HG03196 (cell line): ENCODE data around the gene ADH4.
"Not testable (repeated sequence)": the region's sequence is repeated elsewhere in the genome, so short reads cannot be mapped to it uniquely, and the experiment has no call there.

Source experiments
- ATAC-seq: cut with Tn5 transposase; IDR thresholded peaks from one replicate; pipeline ENCODE4 v1.9.1; 2021; ENCODE audit not compliant: unreplicated experiment

Gene ADH4

DNA sequence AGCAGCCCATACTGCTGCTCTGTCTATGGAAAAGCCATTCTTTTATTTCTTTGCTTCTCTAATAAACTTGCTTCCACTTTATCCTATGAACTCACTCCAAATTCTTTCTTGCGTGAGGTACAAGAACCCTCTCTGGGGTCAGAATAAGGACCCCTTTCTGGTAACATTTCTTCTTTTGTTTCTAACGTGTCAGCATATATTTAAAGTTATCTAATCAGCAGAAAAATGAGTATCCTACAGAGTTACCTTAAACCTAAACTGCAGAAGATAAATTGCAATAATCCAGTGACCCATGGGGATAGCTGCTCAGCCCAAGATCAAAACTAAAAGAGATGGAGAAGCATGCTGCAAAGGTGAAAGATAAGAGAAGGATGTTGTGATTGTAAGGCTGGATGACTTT, 59.5 kb downstream of the ADH4 start:
- ATAC-seq, result no peak

DNA sequence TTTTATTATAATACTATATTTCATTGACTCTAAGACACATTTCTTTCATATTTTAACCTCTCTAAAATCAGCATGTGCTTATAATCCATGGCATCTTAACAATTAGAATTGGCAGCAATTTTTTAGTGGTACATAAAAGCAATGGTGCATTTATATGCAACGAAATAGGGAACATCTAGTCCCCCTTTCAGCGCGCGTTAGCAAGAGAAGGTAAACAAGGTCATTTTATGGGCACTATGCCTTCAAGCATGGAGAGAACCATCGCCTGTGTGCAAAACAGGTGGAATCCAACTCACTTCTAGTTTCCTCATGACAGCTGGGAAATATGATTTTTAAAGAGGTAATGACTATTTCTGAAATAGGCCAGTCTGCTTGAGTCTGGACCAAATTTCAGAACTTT, 61.9 kb downstream of the ADH4 start:
- no peak for ATAC-seq

DNA sequence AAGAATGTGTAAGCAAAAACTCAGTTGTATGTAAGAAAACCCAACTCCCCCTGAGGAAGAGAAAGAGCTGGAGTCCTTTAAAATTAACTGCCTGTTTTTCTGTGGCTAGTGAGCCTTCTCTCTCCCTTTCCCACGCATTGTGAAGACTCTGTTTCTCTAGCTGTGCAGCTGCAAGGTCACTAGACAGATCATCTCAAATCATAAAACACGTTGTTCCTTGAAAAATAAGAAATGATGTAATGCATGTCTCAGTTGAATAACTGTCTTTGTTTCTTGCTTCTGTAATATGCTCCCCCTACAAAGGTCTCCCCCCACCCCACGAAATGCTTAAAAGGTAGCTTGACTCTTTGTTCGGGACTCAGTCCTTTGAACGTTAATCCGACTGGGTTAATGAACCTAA, 63.2 kb downstream of the ADH4 start:
- not testable (repeated sequence) for ATAC-seq

DNA sequence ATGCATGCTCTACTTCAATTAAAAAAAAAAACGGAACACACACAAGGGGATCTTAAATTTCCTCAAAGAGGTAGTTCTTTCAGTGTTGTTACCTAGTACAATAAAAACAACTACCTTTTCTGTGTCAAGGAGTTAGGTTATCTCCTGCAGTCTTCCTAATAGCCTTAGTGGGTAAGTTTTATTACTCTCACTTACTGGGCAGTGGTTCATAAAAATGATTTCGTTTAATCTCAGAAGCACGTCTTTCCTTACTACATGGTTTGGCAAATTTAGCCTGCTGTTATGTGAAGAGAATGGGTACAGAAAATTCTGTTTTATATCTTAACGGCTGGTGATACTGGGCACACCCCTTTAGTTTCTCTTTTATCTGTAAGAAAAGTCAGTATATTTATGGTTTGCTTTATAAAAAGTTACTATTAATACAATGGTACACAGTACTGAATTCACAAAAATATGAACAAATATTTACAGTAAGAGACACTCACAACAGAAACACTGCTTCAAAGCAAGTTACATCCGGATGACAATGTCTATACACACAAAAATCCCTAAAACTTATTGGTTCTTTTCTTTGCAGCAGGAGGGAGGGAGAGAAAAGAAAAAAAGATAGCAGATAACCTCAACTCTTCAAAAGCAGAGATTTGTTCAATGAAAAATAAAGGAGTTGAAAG, 64.3 kb downstream of the ADH4 start:
- no peak for ATAC-seq

DNA sequence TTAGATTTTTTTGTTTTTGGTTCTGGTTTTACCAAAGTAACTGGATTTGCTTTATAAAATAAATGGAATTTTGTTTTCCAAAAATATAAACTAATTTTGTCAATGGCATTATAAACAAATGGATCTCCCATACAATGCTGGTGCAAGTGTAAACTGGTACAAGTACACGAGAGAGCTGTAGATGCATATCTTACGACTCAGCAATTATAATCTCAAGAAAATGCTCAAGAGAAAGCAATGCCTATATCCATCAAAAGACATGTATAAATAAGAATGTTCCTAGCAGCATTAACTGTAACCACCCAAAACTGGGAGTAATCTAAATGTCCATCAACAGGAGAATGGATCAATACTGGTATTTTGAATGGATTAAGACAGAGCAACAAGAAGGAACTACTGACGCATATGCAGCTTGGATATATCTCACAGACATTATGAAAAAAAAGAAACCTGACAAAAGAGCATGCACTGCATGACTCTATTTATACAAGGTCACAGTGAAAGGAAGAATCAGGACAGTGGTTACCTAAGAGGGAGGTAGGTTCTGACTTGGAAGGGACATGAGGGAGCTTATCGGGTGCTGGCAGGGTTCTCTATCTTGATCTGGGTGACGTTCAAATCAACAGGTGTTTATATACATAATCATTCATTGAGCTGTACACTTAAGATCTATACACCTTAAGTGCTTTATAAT, 65.0 kb downstream of the ADH4 start:
- ATAC-seq, result no peak

DNA sequence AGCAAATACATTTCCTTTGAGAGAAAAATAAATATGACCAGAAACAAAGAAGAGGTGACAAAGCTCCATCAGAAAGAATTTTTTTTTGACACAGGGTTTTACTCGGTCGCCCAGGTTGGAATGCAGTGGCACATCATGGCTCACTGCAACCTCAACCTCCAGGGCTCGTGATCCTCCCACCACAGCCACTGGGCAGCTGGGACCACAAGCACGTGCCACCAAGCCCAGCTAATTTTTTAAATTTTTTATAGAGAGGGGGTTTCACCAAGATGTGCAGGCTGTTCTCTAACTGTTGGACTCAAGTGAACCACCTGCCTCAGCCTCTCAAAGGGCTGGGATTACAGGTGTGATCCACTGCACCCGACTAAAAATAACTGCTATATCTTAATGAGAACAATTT, 65.8 kb downstream of the ADH4 start:
- no peak for ATAC-seq

DNA sequence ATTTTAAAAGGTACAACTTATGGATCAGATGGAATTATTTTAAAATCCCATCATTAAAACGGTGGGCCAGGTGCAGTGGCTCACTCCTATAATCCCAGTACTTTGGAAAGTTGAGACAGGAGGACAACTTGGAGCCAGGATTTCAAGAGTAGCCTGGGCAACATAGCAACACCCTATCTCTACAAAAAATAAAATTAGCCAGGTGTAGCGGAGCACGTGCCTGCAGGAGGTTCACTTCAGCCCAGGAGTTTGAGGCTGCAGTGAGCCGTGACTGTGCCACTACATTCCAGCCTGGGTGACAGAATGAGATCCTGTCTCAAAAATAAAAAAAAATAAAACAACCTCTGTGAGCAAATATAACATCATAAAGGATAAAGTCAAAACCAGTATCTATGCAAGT, 66.9 kb downstream of the ADH4 start:
- no peak for ATAC-seq

DNA sequence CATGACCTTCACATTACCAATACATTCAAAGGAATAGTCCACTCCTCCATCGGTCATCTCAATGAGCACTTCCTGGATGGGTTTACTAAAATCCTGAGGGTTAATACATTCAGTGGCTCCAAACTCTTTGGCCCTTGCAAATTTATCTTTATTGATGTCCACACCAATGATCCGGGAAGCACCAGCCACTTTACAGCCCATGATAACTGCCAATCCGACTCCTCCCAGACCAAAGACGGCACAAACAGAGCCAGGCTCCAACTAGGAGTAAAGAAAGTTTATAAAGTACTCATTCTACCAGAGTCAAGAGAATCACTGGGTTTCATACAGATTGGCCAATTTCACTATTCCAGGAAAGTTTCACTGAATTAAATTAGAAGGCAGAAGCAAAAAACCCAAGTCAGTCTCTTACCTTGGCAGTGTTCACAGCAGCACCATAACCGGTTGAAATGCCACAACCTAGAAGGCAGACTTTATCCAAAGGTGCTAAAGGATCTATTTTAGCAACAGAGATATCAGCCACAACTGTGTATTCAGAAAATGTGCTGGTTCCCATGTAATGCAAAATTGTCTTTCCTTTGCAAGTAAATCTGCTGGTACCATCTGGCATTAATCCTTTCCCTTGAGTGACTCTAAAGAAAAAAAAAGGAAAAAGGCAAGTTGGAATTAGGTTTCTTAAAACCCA, 67.7 kb downstream of the ADH4 start:
- no peak for ATAC-seq

DNA sequence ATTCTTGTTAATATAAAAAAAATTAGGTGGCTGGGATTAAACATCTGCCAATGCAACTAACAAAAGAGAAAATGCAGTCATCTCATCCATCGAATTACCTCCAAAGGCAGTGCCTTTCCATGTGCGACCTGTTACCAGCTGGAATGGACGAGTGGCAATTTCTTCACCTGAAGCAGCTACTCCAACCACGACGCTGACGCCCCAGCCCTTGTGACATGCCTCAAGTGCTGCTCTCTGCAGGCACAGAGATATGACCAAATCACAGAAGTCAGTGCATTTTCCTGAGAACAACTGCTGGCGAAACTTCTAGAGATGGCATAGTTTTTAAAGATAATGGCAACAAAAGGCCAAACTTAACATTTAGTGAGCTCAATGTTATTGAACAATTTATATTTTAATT, 69.3 kb downstream of the ADH4 start:
- ATAC-seq, result no peak
